PC-3 (cell line): Measurements from ENCODE around the gene THOC6. TPM values are rescaled to one million over a fixed set of nuclear protein-coding genes. Genes with fewer than 3 reads are reported as not detected.
A peak's percentile ranks its signal among the peaks of the same experiment; 100 is the strongest.

Source experiments
- ATAC-seq: fragments of 200-7000 bp; cut with Tn5 transposase; 2 replicates; pipeline ENCODE4 v1.9.1; 2020; ENCODE audit warnings: mild to moderate bottlenecking, moderate library complexity
- BruUV-seq: library from RNA; stranded (reverse); fragments of 400-500 nt; replicated peaks from 2 replicates; lab custom pipeline; 2021; lab: Mats Ljungman, UMichigan
- CTCF ChIA-PET: fragments of 300-600 bp; sonication (Branson Sonifier 250); formaldehyde crosslinking; loops from one replicate; lab custom pipeline; 2022; ENCODE audit warnings: antibody characterized with exemption; lab: Charles Lee
- POLR2A ChIA-PET: fragments of 300-600 bp; sonication (Branson Sonifier 250); formaldehyde crosslinking; loops from one replicate; lab custom pipeline; 2022; ENCODE audit warnings: antibody characterized with exemption; ENCODE audit not compliant: unreplicated experiment; lab: Charles Lee
- DNase-seq: peaks from one replicate; pipeline ENCODE4 v3.0.0-alpha.2; 2015
- H2AFZ ChIP-seq: fragments of 300-600 bp; sonication (generic); 2 replicates; pipeline ENCODE4 v1.6.0; 2016; ENCODE audit warnings: antibody characterized with exemption, low read length
- H3F3A ChIP-seq: fragments of 300-600 bp; sonication (generic); one replicate; pipeline ENCODE4 v1.6.0; 2017; ENCODE audit warnings: antibody characterized with exemption, low read length, control low read depth, mild to moderate bottlenecking; ENCODE audit not compliant: unreplicated experiment
- H3K27ac ChIP-seq: fragments of 300-600 bp; sonication (generic); 2 replicates; pipeline ENCODE4 v1.5.1; 2016; ENCODE audit warnings: mild to moderate bottlenecking, low read length
- H3K27me3 ChIP-seq: fragments of 300-600 bp; sonication (generic); 2 replicates; pipeline ENCODE4 v1.6.1; 2016; ENCODE audit warnings: low read length, mixed read lengths
- H3K36me3 ChIP-seq: fragments of 300-600 bp; sonication (generic); 2 replicates; pipeline ENCODE4 v1.6.1; 2016; ENCODE audit warnings: low read depth, mixed run types, low read length, mixed read lengths
- H3K4me1 ChIP-seq: fragments of 300-600 bp; sonication (generic); 2 replicates; pipeline ENCODE4 v1.5.1; 2016; ENCODE audit warnings: low read length; ENCODE audit not compliant: insufficient read depth
- H3K4me2 ChIP-seq: fragments of 300-600 bp; sonication (generic); 2 replicates; pipeline ENCODE4 v1.6.0; 2016; ENCODE audit warnings: low read length
- H3K4me3 ChIP-seq: fragments of 300-600 bp; sonication (generic); 2 replicates; pipeline ENCODE4 v1.5.1; 2016; ENCODE audit warnings: mild to moderate bottlenecking, low read length, mixed read lengths
- H3K79me2 ChIP-seq: fragments of 300-600 bp; sonication (generic); 2 replicates; pipeline ENCODE4 v1.6.1; 2017; ENCODE audit warnings: low read length, mixed read lengths
- H3K9ac ChIP-seq: fragments of 300-600 bp; sonication (generic); 2 replicates; pipeline ENCODE4 v1.6.0; 2016; ENCODE audit warnings: mild to moderate bottlenecking, low read length
- H3K9me2 ChIP-seq: fragments of 300-600 bp; sonication (generic); replicated peaks from 2 replicates; pipeline ENCODE4 v1.6.1; 2016; ENCODE audit warnings: mixed run types, low read length, mixed read lengths
- H3K9me3 ChIP-seq: fragments of 300-600 bp; sonication (generic); 2 replicates; pipeline ENCODE4 v1.6.1; 2016; ENCODE audit warnings: low read length, mixed read lengths
- H4K20me1 ChIP-seq: fragments of 300-600 bp; sonication (generic); 2 replicates; pipeline ENCODE4 v1.6.1; 2016; ENCODE audit warnings: low read length, mixed read lengths
- EZH2 ChIP-seq: fragments of 300-600 bp; sonication (generic); IDR thresholded peaks from one replicate; pipeline ENCODE4 v1.6.1; 2017; ENCODE audit warnings: antibody characterized with exemption, mild to moderate bottlenecking, low read length; ENCODE audit not compliant: unreplicated experiment
- EZH2phosphoT487 ChIP-seq: fragments of 300-600 bp; sonication (generic); IDR thresholded peaks from 2 replicates; pipeline ENCODE4 v1.6.1; 2018; ENCODE audit warnings: mild to moderate bottlenecking, antibody characterized with exemption, low read length, borderline replicate concordance
- intact Hi-C: fragments of 100-400 bp; cut with micrococcal nuclease; formaldehyde crosslinking; loops from 2 replicates; pipeline ENCODE4 v1.9.0; 2023
- total RNA-seq: library from RNA; depleted of rRNA; stranded (reverse); fragments of >200 nt; gene quantifications from 2 replicates; pipeline ENCODE4 v1.2.3, GENCODE V29; 2014
- TF ChIP-seq, protein P1 (sequence below): fragments of 300-600 bp; sonication (generic); conservative IDR thresholded peaks from 2 replicates; pipeline ENCODE4 v1.5.1; 2017; ENCODE audit warnings: antibody characterized with exemption, low read depth, mild to moderate bottlenecking, low read length

The THOC6 gene
- total RNA-seq, 1 experiment from 2014 or later = 40.3 TPM

DNA sequence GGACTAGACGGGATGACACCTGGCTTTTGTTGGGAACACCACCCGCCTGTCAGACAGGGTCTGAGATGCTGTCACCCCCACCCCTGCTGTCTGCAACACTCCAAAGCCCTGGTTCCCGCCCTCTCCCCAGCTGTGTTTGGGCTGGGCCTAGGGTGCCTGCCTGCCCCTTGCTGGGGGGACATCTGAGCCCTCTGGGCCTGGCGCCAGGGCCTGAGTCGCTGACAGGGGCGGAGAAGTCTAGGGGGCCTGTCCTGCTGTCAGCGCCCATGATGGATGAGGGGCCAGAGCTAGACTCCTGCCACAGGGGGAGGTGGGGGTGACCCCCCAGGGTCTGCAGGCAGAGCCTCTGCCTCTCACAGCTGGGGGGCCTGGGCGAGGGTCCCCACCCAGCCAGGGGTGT lies 36.0 kb upstream of the THOC6 start:
- no peak for TF ChIP-seq EZH2
- H3F3A ChIP-seq = no peaks in the 10 kb centered on the region
- no peak for ATAC-seq
- no peaks in the 10 kb centered on the region for H3K9me3 ChIP-seq
- H3K27ac ChIP-seq = no peak overlapping the region
- no peak for DNase-seq
- H3K4me3 ChIP-seq = no peak overlapping the region
- H4K20me1 ChIP-seq = no peaks in the 10 kb centered on the region
- H3K9ac ChIP-seq = no peak overlapping the region
- intact Hi-C loops = no loop called here
- H3K4me1 ChIP-seq = peaks cover 13% of the 10 kb centered on the region
- no peaks in the 10 kb centered on the region for H3K36me3 ChIP-seq
- no peaks in the 10 kb centered on the region for H3K27me3 ChIP-seq
- no peaks in the 10 kb centered on the region for H3K79me2 ChIP-seq
- no TSS peak for BruUV-seq
- CTCF ChIA-PET = no interaction called here
- POLR2A ChIA-PET = no interaction called here
- H2AFZ ChIP-seq = no peak overlapping the region
- no peaks in the 10 kb centered on the region for H3K9me2 ChIP-seq
- H3K4me2 ChIP-seq = no peak overlapping the region

- no peaks in the 10 kb centered on the region for H3K27me3 ChIP-seq
- no peak overlapping the region for H3K4me2 ChIP-seq
- H4K20me1 ChIP-seq = no peaks in the 10 kb centered on the region
- intact Hi-C loops = no loop called here
- DNase-seq = no peak
- no peaks in the 10 kb centered on the region for H3K79me2 ChIP-seq
- H3K9me2 ChIP-seq = no peaks in the 10 kb centered on the region
- H3K4me3 ChIP-seq = no peak overlapping the region
- no peak overlapping the region for H2AFZ ChIP-seq
- no TSS peak for BruUV-seq
- H3F3A ChIP-seq = no peaks in the 10 kb centered on the region
- H3K36me3 ChIP-seq = no peaks in the 10 kb centered on the region
- ChIA-PET CTCF (no interaction called here), POLR2A (no interaction called here)
- TF ChIP-seq, protein P1, sequence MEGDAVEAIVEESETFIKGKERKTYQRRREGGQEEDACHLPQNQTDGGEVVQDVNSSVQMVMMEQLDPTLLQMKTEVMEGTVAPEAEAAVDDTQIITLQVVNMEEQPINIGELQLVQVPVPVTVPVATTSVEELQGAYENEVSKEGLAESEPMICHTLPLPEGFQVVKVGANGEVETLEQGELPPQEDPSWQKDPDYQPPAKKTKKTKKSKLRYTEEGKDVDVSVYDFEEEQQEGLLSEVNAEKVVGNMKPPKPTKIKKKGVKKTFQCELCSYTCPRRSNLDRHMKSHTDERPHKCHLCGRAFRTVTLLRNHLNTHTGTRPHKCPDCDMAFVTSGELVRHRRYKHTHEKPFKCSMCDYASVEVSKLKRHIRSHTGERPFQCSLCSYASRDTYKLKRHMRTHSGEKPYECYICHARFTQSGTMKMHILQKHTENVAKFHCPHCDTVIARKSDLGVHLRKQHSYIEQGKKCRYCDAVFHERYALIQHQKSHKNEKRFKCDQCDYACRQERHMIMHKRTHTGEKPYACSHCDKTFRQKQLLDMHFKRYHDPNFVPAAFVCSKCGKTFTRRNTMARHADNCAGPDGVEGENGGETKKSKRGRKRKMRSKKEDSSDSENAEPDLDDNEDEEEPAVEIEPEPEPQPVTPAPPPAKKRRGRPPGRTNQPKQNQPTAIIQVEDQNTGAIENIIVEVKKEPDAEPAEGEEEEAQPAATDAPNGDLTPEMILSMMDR = no peak
- TF ChIP-seq EZH2 = no peak
- TF ChIP-seq EZH2phosphoT487 = no peak
- no peak for ATAC-seq
- no peaks in the 10 kb centered on the region for H3K9me3 ChIP-seq
- no peak overlapping the region for H3K27ac ChIP-seq
- H3K9ac ChIP-seq = no peak overlapping the region
- peaks cover 19% of the 10 kb centered on the region for H3K4me1 ChIP-seq
These were observed 35.2 kb upstream of the THOC6 start for GRCh38 chr16:2988590-2989099.

- TF ChIP-seq EZH2 = no peak
- TF ChIP-seq EZH2phosphoT487 = no peak
- H3K4me3 ChIP-seq = no peak overlapping the region
These were observed 32.9 kb upstream of the THOC6 start for GRCh38 chr16:2990891-2991290.

More at GRCh38 chr16:2990891-2991290, 32.9 kb upstream of the THOC6 start:
- no peaks in the 10 kb centered on the region for H3K36me3 ChIP-seq
- no peak overlapping the region for H3K4me2 ChIP-seq
- intact Hi-C loops = no loop called here
- H3K27ac ChIP-seq = peak overlapping the region; percentile 20; the same call in 1 of the 2 replicates
- no peaks in the 10 kb centered on the region for H3K9me2 ChIP-seq
- H3K79me2 ChIP-seq = no peaks in the 10 kb centered on the region
- ChIA-PET POLR2A (no interaction called here), CTCF (no interaction called here)
- H3K9me3 ChIP-seq = no peaks in the 10 kb centered on the region
- H3K9ac ChIP-seq = no peak overlapping the region
- no peaks in the 10 kb centered on the region for H3K27me3 ChIP-seq
- DNase-seq (peak; percentile 28), ATAC-seq (peak; percentile 25; the same call in 1 of the 2 replicates)
- H3F3A ChIP-seq = no peaks in the 10 kb centered on the region
- no peaks in the 10 kb centered on the region for H4K20me1 ChIP-seq
- no peak overlapping the region for H2AFZ ChIP-seq
- no TSS peak for BruUV-seq
- H3K4me1 ChIP-seq = peaks cover 19% of the 10 kb centered on the region
